HepG2 (cell line): ENCODE data around the gene SH3D21. TPM values are rescaled to one million over a fixed set of nuclear protein-coding genes. Genes with fewer than 3 reads are reported as not detected.
A peak's percentile ranks its signal among the peaks of the same experiment; 100 is the strongest.

Experiments
- IRF2 ChIP-seq: IDR thresholded peaks from 2 replicates; pipeline ENCODE4 v1.6.1; 2018; ENCODE audit warnings: missing genetic modification reagents, missing compliant biosample characterization
- JARID2 ChIP-seq: sonication (generic); formaldehyde crosslinking; IDR thresholded peaks from 2 replicates; pipeline ENCODE4 v1.8.1; 2023; ENCODE audit warnings: missing genetic modification reagents, inconsistent platforms; ENCODE audit not compliant: insufficient replicate concordance
- KDM5B ChIP-seq: sonication (generic); formaldehyde crosslinking; IDR thresholded peaks from 2 replicates; pipeline ENCODE4 v1.4.0; 2020; ENCODE audit warnings: missing genetic modification reagents, mild to moderate bottlenecking, borderline replicate concordance
- MAZ ChIP-seq, 2 experiments: sonication (generic) in 1 of 2; formaldehyde crosslinking in 1 of 2; IDR thresholded peaks; 2 replicates each; pipeline versions ENCODE4 v1.5.0 to v1.6.1; 2012 to 2020; ENCODE audit warnings: low read depth in 2 of 2, mild to moderate bottlenecking in 2 of 2, borderline replicate concordance in 1 of 2, improper control_type of control experiment in 1 of 2, low read length in 1 of 2, missing genetic modification reagents in 1 of 2, moderate library complexity in 1 of 2
- MEF2D ChIP-seq: sonication (generic); formaldehyde crosslinking; IDR thresholded peaks from 2 replicates; pipeline ENCODE4 v1.5.1; 2020; ENCODE audit warnings: mild to moderate bottlenecking, missing genetic modification reagents
- SALL2 ChIP-seq: sonication (generic); formaldehyde crosslinking; IDR thresholded peaks from 2 replicates; pipeline ENCODE4 v1.8.1; 2023; ENCODE audit warnings: mild to moderate bottlenecking, missing genetic modification reagents, inconsistent platforms
- ZFP37 ChIP-seq: sonication (generic); formaldehyde crosslinking; IDR thresholded peaks from 2 replicates; pipeline ENCODE4 v1.4.0; 2020; ENCODE audit warnings: missing genetic modification reagents, borderline replicate concordance
- ZNF20 ChIP-seq: sonication (generic); formaldehyde crosslinking; IDR thresholded peaks from 2 replicates; pipeline ENCODE4 v1.4.0; 2020; ENCODE audit warnings: mild to moderate bottlenecking, moderate library complexity, missing genetic modification reagents
- ZNF350 ChIP-seq: sonication (generic); formaldehyde crosslinking; IDR thresholded peaks from 2 replicates; pipeline ENCODE4 v1.4.0; 2020; ENCODE audit warnings: mild to moderate bottlenecking, low read depth, missing genetic modification reagents, borderline replicate concordance
- ZNF737 ChIP-seq: sonication (generic); formaldehyde crosslinking; IDR thresholded peaks from 2 replicates; pipeline ENCODE4 v1.5.0; 2020; ENCODE audit warnings: missing genetic modification reagents, mild to moderate bottlenecking, borderline replicate concordance
- polyA plus RNA-seq, 8 experiments: library from polyadenylated mRNA; depleted of rRNA in 3 of 8; stranded (reverse) in 7 of 8; unstranded in 1 of 8; fragments of >200 nt; fragmentation: Illumina TruSeq in 4 of 8; extraction: Trizol in 4 of 8; gene quantifications; 2 replicates each; pipeline versions ENCODE4 v1.2.1 to v1.2.3, GENCODE V29; 2011 to 2016; ENCODE audit warnings: low read depth in 4 of 8, missing spikeins in 1 of 8, mixed read lengths in 1 of 8; ENCODE audit not compliant: insufficient read depth in 1 of 8
- total RNA-seq, 5 experiments: library from RNA; depleted of rRNA; stranded (reverse); fragments of >200 nt; fragmentation: Illumina TruSeq; extraction: Trizol; gene quantifications; 2 replicates each; pipeline ENCODE4 v1.2.3, GENCODE V29; 2016; ENCODE audit warnings: low read depth in 1 of 5
- TF ChIP-seq, protein P1 (sequence below): sonication (generic); formaldehyde crosslinking; IDR thresholded peaks from 2 replicates; pipeline ENCODE4 v1.5.1; 2020; ENCODE audit warnings: mild to moderate bottlenecking, missing genetic modification reagents, borderline replicate concordance
- TF ChIP-seq, protein P2 (sequence below): sonication (generic); formaldehyde crosslinking; IDR thresholded peaks from 2 replicates; pipeline ENCODE4 v1.4.0; 2020; ENCODE audit warnings: mild to moderate bottlenecking, missing genetic modification reagents
- TF ChIP-seq, protein P3 (sequence below): sonication (generic); formaldehyde crosslinking; IDR thresholded peaks from 2 replicates; pipeline ENCODE4 v1.9.0; 2022; ENCODE audit warnings: missing genetic modification reagents, mild to moderate bottlenecking, borderline replicate concordance
- TF ChIP-seq, protein P4 (sequence below): sonication (generic); formaldehyde crosslinking; conservative IDR thresholded peaks from 2 replicates; pipeline ENCODE4 v1.4.0; 2020; ENCODE audit warnings: missing genetic modification reagents

SH3D21 gene
- total and polyA plus RNA-seq, 2 of the 13 experiments (the other 11 are each of a cell fraction or from before 2014, with no cell fraction given): 5.1 to 8.6 TPM

- TF ChIP-seq, protein P1, sequence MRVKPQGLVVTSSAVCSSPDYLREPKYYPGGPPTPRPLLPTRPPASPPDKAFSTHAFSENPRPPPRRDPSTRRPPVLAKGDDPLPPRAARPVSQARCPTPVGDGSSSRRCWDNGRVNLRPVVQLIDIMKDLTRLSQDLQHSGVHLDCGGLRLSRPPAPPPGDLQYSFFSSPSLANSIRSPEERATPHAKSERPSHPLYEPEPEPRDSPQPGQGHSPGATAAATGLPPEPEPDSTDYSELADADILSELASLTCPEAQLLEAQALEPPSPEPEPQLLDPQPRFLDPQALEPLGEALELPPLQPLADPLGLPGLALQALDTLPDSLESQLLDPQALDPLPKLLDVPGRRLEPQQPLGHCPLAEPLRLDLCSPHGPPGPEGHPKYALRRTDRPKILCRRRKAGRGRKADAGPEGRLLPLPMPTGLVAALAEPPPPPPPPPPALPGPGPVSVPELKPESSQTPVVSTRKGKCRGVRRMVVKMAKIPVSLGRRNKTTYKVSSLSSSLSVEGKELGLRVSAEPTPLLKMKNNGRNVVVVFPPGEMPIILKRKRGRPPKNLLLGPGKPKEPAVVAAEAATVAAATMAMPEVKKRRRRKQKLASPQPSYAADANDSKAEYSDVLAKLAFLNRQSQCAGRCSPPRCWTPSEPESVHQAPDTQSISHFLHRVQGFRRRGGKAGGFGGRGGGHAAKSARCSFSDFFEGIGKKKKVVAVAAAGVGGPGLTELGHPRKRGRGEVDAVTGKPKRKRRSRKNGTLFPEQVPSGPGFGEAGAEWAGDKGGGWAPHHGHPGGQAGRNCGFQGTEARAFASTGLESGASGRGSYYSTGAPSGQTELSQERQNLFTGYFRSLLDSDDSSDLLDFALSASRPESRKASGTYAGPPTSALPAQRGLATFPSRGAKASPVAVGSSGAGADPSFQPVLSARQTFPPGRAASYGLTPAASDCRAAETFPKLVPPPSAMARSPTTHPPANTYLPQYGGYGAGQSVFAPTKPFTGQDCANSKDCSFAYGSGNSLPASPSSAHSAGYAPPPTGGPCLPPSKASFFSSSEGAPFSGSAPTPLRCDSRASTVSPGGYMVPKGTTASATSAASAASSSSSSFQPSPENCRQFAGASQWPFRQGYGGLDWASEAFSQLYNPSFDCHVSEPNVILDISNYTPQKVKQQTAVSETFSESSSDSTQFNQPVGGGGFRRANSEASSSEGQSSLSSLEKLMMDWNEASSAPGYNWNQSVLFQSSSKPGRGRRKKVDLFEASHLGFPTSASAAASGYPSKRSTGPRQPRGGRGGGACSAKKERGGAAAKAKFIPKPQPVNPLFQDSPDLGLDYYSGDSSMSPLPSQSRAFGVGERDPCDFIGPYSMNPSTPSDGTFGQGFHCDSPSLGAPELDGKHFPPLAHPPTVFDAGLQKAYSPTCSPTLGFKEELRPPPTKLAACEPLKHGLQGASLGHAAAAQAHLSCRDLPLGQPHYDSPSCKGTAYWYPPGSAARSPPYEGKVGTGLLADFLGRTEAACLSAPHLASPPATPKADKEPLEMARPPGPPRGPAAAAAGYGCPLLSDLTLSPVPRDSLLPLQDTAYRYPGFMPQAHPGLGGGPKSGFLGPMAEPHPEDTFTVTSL: peak; percentile 19; the same call in 1 of the 2 replicates
- TF ChIP-seq MAZ (IDR thresholded peaks at IDR 0.05; ENCODE audit: borderline replicate concordance, low read depth, low read length) (no peak), MAZ (CRISPR knock-in tag; IDR thresholded peaks at IDR 0.05; ENCODE audit: low read depth) (peak; percentile 90), KDM5B (CRISPR knock-in tag) (no peak), ZNF350 (CRISPR knock-in tag) (0 out of 2 replicates have a peak, but pooled peaks have one; percentile 30), ZNF20 (CRISPR knock-in tag) (no peak), IRF2 (CRISPR knock-in tag) (0 out of 2 replicates have a peak, but pooled peaks have one; percentile 56), SALL2 (no peak), JARID2 (CRISPR knock-in tag) (no peak), ZNF737 (CRISPR knock-in tag) (no peak), ZFP37 (CRISPR knock-in tag) (0 out of 2 replicates have a peak, but pooled peaks have one; percentile 10), MEF2D (CRISPR knock-in tag) (0 out of 2 replicates have a peak, but pooled peaks have one; percentile 14)
- TF ChIP-seq, protein P2, sequence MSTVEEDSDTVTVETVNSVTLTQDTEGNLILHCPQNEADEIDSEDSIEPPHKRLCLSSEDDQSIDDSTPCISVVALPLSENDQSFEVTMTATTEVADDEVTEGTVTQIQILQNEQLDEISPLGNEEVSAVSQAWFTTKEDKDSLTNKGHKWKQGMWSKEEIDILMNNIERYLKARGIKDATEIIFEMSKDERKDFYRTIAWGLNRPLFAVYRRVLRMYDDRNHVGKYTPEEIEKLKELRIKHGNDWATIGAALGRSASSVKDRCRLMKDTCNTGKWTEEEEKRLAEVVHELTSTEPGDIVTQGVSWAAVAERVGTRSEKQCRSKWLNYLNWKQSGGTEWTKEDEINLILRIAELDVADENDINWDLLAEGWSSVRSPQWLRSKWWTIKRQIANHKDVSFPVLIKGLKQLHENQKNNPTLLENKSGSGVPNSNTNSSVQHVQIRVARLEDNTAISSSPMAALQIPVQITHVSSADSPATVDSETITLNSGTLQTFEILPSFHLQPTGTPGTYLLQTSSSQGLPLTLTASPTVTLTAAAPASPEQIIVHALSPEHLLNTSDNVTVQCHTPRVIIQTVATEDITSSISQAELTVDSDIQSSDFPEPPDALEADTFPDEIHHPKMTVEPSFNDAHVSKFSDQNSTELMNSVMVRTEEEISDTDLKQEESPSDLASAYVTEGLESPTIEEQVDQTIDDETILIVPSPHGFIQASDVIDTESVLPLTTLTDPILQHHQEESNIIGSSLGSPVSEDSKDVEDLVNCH (CRISPR knock-in tag): 0 out of 2 replicates have a peak, but pooled peaks have one; percentile 14
- TF ChIP-seq, protein P3, sequence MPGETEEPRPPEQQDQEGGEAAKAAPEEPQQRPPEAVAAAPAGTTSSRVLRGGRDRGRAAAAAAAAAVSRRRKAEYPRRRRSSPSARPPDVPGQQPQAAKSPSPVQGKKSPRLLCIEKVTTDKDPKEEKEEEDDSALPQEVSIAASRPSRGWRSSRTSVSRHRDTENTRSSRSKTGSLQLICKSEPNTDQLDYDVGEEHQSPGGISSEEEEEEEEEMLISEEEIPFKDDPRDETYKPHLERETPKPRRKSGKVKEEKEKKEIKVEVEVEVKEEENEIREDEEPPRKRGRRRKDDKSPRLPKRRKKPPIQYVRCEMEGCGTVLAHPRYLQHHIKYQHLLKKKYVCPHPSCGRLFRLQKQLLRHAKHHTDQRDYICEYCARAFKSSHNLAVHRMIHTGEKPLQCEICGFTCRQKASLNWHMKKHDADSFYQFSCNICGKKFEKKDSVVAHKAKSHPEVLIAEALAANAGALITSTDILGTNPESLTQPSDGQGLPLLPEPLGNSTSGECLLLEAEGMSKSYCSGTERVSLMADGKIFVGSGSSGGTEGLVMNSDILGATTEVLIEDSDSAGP (CRISPR knock-in tag): peak; percentile 76
- TF ChIP-seq, protein P4, sequence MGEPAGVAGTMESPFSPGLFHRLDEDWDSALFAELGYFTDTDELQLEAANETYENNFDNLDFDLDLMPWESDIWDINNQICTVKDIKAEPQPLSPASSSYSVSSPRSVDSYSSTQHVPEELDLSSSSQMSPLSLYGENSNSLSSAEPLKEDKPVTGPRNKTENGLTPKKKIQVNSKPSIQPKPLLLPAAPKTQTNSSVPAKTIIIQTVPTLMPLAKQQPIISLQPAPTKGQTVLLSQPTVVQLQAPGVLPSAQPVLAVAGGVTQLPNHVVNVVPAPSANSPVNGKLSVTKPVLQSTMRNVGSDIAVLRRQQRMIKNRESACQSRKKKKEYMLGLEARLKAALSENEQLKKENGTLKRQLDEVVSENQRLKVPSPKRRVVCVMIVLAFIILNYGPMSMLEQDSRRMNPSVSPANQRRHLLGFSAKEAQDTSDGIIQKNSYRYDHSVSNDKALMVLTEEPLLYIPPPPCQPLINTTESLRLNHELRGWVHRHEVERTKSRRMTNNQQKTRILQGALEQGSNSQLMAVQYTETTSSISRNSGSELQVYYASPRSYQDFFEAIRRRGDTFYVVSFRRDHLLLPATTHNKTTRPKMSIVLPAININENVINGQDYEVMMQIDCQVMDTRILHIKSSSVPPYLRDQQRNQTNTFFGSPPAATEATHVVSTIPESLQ: no peak
These were observed 811 bp downstream of the SH3D21 start (continued) for GRCh38 chr1:36306902-36307456.
